Measurements from ENCODE around the gene FOXP1. TPM values are rescaled to one million over a fixed set of nuclear protein-coding genes. Genes with fewer than 3 reads are reported as not detected.
A peak's percentile ranks its signal among the peaks of the same experiment; 100 is the strongest.

The FOXP1 gene
- total RNA-seq, 1 donor from 2014 or later, result 27.3 TPM

- no peak overlapping the region for H3K27ac ChIP-seq
- H3K9ac ChIP-seq, result no peak overlapping the region
- H3F3A ChIP-seq (ENCODE audit: low read depth), result peaks cover 29% of the 10 kb centered on the region
- H3K9me3 Mint-ChIP-seq, result peaks cover 10% of the 10 kb centered on the region
- no peak overlapping the region for H2AFZ ChIP-seq (replicated peaks)
- no peak overlapping the region for H3K27ac Mint-ChIP-seq
- H3K4me3 ChIP-seq, result no peak overlapping the region
- peaks cover 20% of the 10 kb centered on the region for H3K4me1 Mint-ChIP-seq
- no peaks in the 10 kb centered on the region for H3K27me3 ChIP-seq
- no peaks in the 10 kb centered on the region for H4K20me1 ChIP-seq (ENCODE audit: low read depth)
- H3K27me3 Mint-ChIP-seq (ENCODE audit: insufficient read depth, low read depth), result peaks cover 6% of the 10 kb centered on the region
- DNase-seq (ENCODE audit: low spot score), result no peak
- H3K4me1 ChIP-seq, result peaks cover 13% of the 10 kb centered on the region
- peaks cover 2% of the 10 kb centered on the region for H3K36me3 Mint-ChIP-seq
- no peaks in the 10 kb centered on the region for H3K9me3 ChIP-seq (ENCODE audit: low read depth)
- no peak overlapping the region for H3K4me2 ChIP-seq
- TF ChIP-seq EZH2 (IDR thresholded peaks at IDR 0.05) (no peak), EZH2phosphoT487 (IDR thresholded peaks at IDR 0.05) (no peak), CTCF (IDR thresholded peaks at IDR 0.05) (no peak)
- no peak overlapping the region for H3K4me3 Mint-ChIP-seq
- no peaks in the 10 kb centered on the region for H3K36me3 ChIP-seq
- no peaks in the 10 kb centered on the region for H3K79me2 ChIP-seq (ENCODE audit: low read depth)
These were observed 4.4 kb upstream of the FOXP1 start for GRCh38 chr3:71587958-71588357.

DNA sequence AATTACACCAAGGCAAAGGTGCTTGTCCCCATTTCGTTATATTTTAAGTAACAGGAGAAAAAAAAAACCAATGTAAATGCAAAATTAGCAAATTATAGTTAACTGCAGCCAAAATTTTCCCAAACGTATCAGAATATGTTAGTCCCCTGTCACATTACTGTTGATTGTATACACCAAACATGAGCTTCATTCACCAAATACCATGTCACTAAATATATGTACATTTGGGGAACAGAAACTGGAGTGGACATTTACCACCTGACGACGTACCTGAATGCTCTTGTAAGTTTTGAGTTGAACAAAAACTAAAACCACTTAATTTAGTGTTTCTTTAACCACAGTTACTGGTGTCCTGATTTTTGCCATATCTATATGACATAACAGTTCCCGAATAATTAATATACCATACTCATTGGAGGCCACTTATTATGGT lies 3.3 kb upstream of the FOXP1 start:
- Mint-ChIP-seq H3K36me3 (peaks cover 2% of the 10 kb centered on the region), H3K4me1 (peaks cover 20% of the 10 kb centered on the region), H3K27ac (no peak overlapping the region), H3K4me3 (no peak overlapping the region), H3K9me3 (peaks cover 10% of the 10 kb centered on the region), H3K27me3 (ENCODE audit: insufficient read depth, low read depth) (peaks cover 8% of the 10 kb centered on the region)
- DNase-seq (ENCODE audit: low spot score), result no peak
- no peaks in the 10 kb centered on the region for H3K36me3 ChIP-seq
- H3K4me3 ChIP-seq, result no peak overlapping the region
- peaks cover 29% of the 10 kb centered on the region for H3F3A ChIP-seq (ENCODE audit: low read depth)
- H3K9ac ChIP-seq, result no peak overlapping the region
- no peak overlapping the region for H2AFZ ChIP-seq (replicated peaks)
- no peak overlapping the region for H3K27ac ChIP-seq
- TF ChIP-seq EZH2phosphoT487 (IDR thresholded peaks at IDR 0.05) (no peak), CTCF (IDR thresholded peaks at IDR 0.05) (no peak), EZH2 (IDR thresholded peaks at IDR 0.05) (no peak)
- no peaks in the 10 kb centered on the region for H4K20me1 ChIP-seq (ENCODE audit: low read depth)
- H3K9me3 ChIP-seq (ENCODE audit: low read depth), result no peaks in the 10 kb centered on the region
- peaks cover 6% of the 10 kb centered on the region for H3K79me2 ChIP-seq (ENCODE audit: low read depth)
- no peak overlapping the region for H3K4me2 ChIP-seq
- no peaks in the 10 kb centered on the region for H3K27me3 ChIP-seq
- H3K4me1 ChIP-seq, result peaks cover 13% of the 10 kb centered on the region

GRCh38 chr3:71585887-71586809 lies 2.6 kb upstream of the FOXP1 start:
- TF ChIP-seq EZH2 (IDR thresholded peaks at IDR 0.05) (no peak), CTCF (IDR thresholded peaks at IDR 0.05) (peak; percentile 79), EZH2phosphoT487 (IDR thresholded peaks at IDR 0.05) (no peak)
- DNase-seq (ENCODE audit: low spot score), result peak; percentile 15
- Histone ChIP-seq H3K4me1 (peaks cover 13% of the 10 kb centered on the region), H3K9me3 (ENCODE audit: low read depth) (no peaks in the 10 kb centered on the region), H3K36me3 (no peaks in the 10 kb centered on the region), H3K27me3 (peaks cover 5% of the 10 kb centered on the region), H3K4me2 (no peak overlapping the region), H3K9ac (no peak overlapping the region), H3K79me2 (ENCODE audit: low read depth) (peaks cover 11% of the 10 kb centered on the region), H3K4me3 (no peak overlapping the region), H3F3A (ENCODE audit: low read depth) (peaks cover 29% of the 10 kb centered on the region), H3K27ac (no peak overlapping the region), H2AFZ (replicated peaks) (no peak overlapping the region), H4K20me1 (ENCODE audit: low read depth) (peaks cover 2% of the 10 kb centered on the region)
- H3K9me3 Mint-ChIP-seq, result peaks cover 8% of the 10 kb centered on the region
- no peak overlapping the region for H3K27ac Mint-ChIP-seq
- peaks cover 2% of the 10 kb centered on the region for H3K36me3 Mint-ChIP-seq
- H3K27me3 Mint-ChIP-seq (ENCODE audit: insufficient read depth, low read depth), result peaks cover 8% of the 10 kb centered on the region
- peaks cover 20% of the 10 kb centered on the region for H3K4me1 Mint-ChIP-seq
- H3K4me3 Mint-ChIP-seq, result no peak overlapping the region

Data from neural progenitor cell (in vitro differentiated cells).